HepG2 (cell line): ENCODE data around the gene STIM1.

Source experiments
- TAF1 ChIP-seq: sonication (generic); formaldehyde crosslinking; IDR thresholded peaks from 2 replicates; pipeline ENCODE4 v1.4.0; 2020; ENCODE audit warnings: missing genetic modification reagents
- USF2 ChIP-seq, 2 experiments: sonication (generic) in 1 of 2; formaldehyde crosslinking in 1 of 2; IDR thresholded peaks; 2 replicates each; pipeline versions ENCODE4 v1.5.1 to v1.6.1; 2011 to 2020; ENCODE audit warnings: borderline replicate concordance in 1 of 2, low read depth in 1 of 2, low read length in 1 of 2, mild to moderate bottlenecking in 1 of 2, missing genetic modification reagents in 1 of 2, moderate library complexity in 1 of 2
- ZGPAT ChIP-seq: IDR thresholded peaks from 2 replicates; pipeline ENCODE4 v1.6.1; 2016; ENCODE audit warnings: mild to moderate bottlenecking
- ZNF788 ChIP-seq: sonication (generic); formaldehyde crosslinking; IDR thresholded peaks from 2 replicates; pipeline ENCODE4 v1.5.0; 2020; ENCODE audit warnings: mild to moderate bottlenecking, missing genetic modification reagents, borderline replicate concordance

DNA sequence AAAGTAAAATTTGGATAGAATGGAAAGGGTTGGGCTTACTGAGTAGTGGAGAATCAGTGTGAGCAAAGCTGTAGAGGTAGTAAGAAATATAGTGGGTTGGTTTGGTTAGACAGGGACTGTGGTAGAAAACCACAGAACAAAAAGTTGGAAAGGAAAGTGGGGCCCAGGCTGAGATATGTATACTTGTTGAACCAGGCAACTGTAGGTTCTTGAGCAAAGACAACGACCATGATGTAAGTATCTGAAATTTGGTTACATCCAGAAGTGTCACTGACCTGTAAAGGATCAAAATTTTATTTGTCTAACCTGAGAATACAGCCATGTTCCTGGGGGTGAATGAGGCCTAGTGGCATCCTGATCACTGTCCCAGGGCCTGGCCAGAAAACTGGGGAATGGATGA is 114.1 kb downstream of the STIM1 start:
- no peak for TF ChIP-seq ZGPAT (CRISPR knock-in tag)
- no peak for TF ChIP-seq TAF1
- TF ChIP-seq ZNF788 (CRISPR knock-in tag), result no peak
- TF ChIP-seq USF2 (IDR thresholded peaks at IDR 0.05; ENCODE audit: low read depth, low read length), result no peak
- no peak for TF ChIP-seq USF2 (CRISPR knock-in tag; IDR thresholded peaks at IDR 0.05; ENCODE audit: borderline replicate concordance)
